NCI-H2107 treated with DMSO at 0.1 percent for 48 hours (cell line): ENCODE results near the gene CDR2L.
"Not testable (repeated sequence)": the region's sequence is repeated elsewhere in the genome, so short reads cannot be mapped to it uniquely, and the experiment has no call there.

Experiments
- DNase-seq: peaks from one replicate; lab custom pipeline; 2025; ENCODE audit not compliant: unreplicated experiment; lab: John Stamatoyannopoulos, UW

Gene CDR2L

GRCh38 chr17:75036643-75037268 lies 49.3 kb downstream of the CDR2L start:
- DNase-seq: peak; percentile 5

GRCh38 chr17:75039238-75039637 lies 51.8 kb downstream of the CDR2L start:
- no peak for DNase-seq

GRCh38 chr17:75041656-75042280 lies 54.3 kb downstream of the CDR2L start:
- DNase-seq: no peak

- DNase-seq: not testable (repeated sequence)
Observed at GRCh38 chr17:75043789-75044188, 56.4 kb downstream of the CDR2L start.

GRCh38 chr17:75044716-75045115 lies 57.3 kb downstream of the CDR2L start:
- DNase-seq: no peak

GRCh38 chr17:75045946-75046406 lies 58.5 kb downstream of the CDR2L start:
- not testable (repeated sequence) for DNase-seq

- peak; percentile 57 for DNase-seq
Observed at GRCh38 chr17:75046407-75047289, 59.2 kb downstream of the CDR2L start, which contains the start of the genes ATP5PD and KCTD2. TSS of gene ATP5PD (minus strand) at chr17:75046969. CDS start at chr17:75042650, 4,319 bp downstream. TSS of gene KCTD2 (plus strand) at chr17:75047225. CDS start at chr17:75047251, 26 bp downstream.

GRCh38 chr17:75047398-75048098 lies 60.1 kb downstream of the CDR2L start:
- no peak for DNase-seq

- no peak for DNase-seq
Observed at GRCh38 chr17:75048249-75048878, 60.9 kb downstream of the CDR2L start.

- no peak for DNase-seq
Observed at GRCh38 chr17:75049057-75049456, 61.6 kb downstream of the CDR2L start.

GRCh38 chr17:75049706-75050105 lies 62.3 kb downstream of the CDR2L start:
- no peak for DNase-seq

GRCh38 chr17:75051941-75052340 lies 64.5 kb downstream of the CDR2L start:
- DNase-seq: no peak
